Parathyroid adenoma (tissue), 2 donors: ENCODE measurements around the gene ADGRA1.

Experiments used
- H2AFZ ChIP-seq: fragments of 300-600 bp; sonication (generic); one replicate; pipeline ENCODE4 v1.7.0; 2017; ENCODE audit warnings: antibody characterized with exemption, mild to moderate bottlenecking
- H3K27ac ChIP-seq: fragments of 300-600 bp; sonication (generic); one replicate; pipeline ENCODE4 v1.7.0; 2017
- H3K27me3 ChIP-seq: fragments of 300-600 bp; sonication (generic); one replicate; pipeline ENCODE4 v1.7.0; 2017; ENCODE audit warnings: low read length; ENCODE audit not compliant: control insufficient read depth, insufficient read depth
- H3K36me3 ChIP-seq: fragments of 300-600 bp; sonication (generic); one replicate; pipeline ENCODE4 v1.7.0; 2017; ENCODE audit warnings: low read length; ENCODE audit not compliant: control insufficient read depth, insufficient read depth
- H3K4me1 ChIP-seq: fragments of 300-600 bp; sonication (generic); one replicate; pipeline ENCODE4 v1.7.0; 2017; ENCODE audit warnings: control low read depth
- H3K4me2 ChIP-seq: fragments of 300-600 bp; sonication (generic); one replicate; pipeline ENCODE4 v1.7.0; 2017; ENCODE audit warnings: low read length
- H3K4me3 ChIP-seq: fragments of 300-600 bp; sonication (generic); one replicate; pipeline ENCODE4 v1.7.0; 2017; ENCODE audit warnings: low read depth, low read length
- H3K79me2 ChIP-seq: fragments of 300-600 bp; sonication (generic); one replicate; pipeline ENCODE4 v1.7.0; 2017; ENCODE audit warnings: control low read depth
- H3K9ac ChIP-seq: fragments of 300-600 bp; sonication (generic); one replicate; pipeline ENCODE4 v1.7.0; 2017; ENCODE audit warnings: mild to moderate bottlenecking
- H3K9me3 ChIP-seq: fragments of 300-600 bp; sonication (generic); one replicate; pipeline ENCODE4 v1.7.0; 2017; ENCODE audit warnings: low read length; ENCODE audit not compliant: control insufficient read depth
- CTCF ChIP-seq: fragments of 300-600 bp; sonication (generic); IDR thresholded peaks from one replicate; pipeline ENCODE4 v1.7.0; 2017; ENCODE audit warnings: antibody characterized with exemption, mild to moderate bottlenecking
- donor health status: primary hyperparathyroidism.

The ADGRA1 gene

GRCh38 chr10:133131053-133131452, 43.3 kb downstream of the ADGRA1 start:
- Histone ChIP-seq H3K9me3 (no peaks in the 10 kb centered on the region), H2AFZ (no peak overlapping the region), H3K79me2 (no peaks in the 10 kb centered on the region), H3K4me1 (no peaks in the 10 kb centered on the region), H3K4me2 (no peak overlapping the region), H3K27me3 (no peaks in the 10 kb centered on the region), H3K4me3 (no peak overlapping the region), H3K36me3 (no peaks in the 10 kb centered on the region), H3K9ac (no peak overlapping the region), H3K27ac (no peak overlapping the region)
- TF ChIP-seq CTCF, result no peak

GRCh38 chr10:133131734-133132472, 44.2 kb downstream of the ADGRA1 start:
- H3K4me3 ChIP-seq, result no peak overlapping the region
- no peak overlapping the region for H3K27ac ChIP-seq
- H3K4me1 ChIP-seq, result no peaks in the 10 kb centered on the region
- no peak for TF ChIP-seq CTCF
- no peak overlapping the region for H3K9ac ChIP-seq
- no peaks in the 10 kb centered on the region for H3K9me3 ChIP-seq
- no peaks in the 10 kb centered on the region for H3K79me2 ChIP-seq
- no peak overlapping the region for H2AFZ ChIP-seq
- H3K27me3 ChIP-seq, result no peaks in the 10 kb centered on the region
- no peak overlapping the region for H3K4me2 ChIP-seq
- no peaks in the 10 kb centered on the region for H3K36me3 ChIP-seq

- no peak overlapping the region for H3K27ac ChIP-seq
- H3K4me2 ChIP-seq, result no peak overlapping the region
- H3K4me3 ChIP-seq, result no peak overlapping the region
- H3K79me2 ChIP-seq, result no peaks in the 10 kb centered on the region
- H3K9me3 ChIP-seq, result no peaks in the 10 kb centered on the region
- H3K4me1 ChIP-seq, result no peaks in the 10 kb centered on the region
- H3K9ac ChIP-seq, result no peak overlapping the region
- TF ChIP-seq CTCF, result no peak
- H3K36me3 ChIP-seq, result no peaks in the 10 kb centered on the region
- H2AFZ ChIP-seq, result no peak overlapping the region
- no peaks in the 10 kb centered on the region for H3K27me3 ChIP-seq
Measured at GRCh38 chr10:133132473-133133291, 45.0 kb downstream of the ADGRA1 start.

- Histone ChIP-seq H3K36me3 (no peaks in the 10 kb centered on the region), H3K9ac (no peak overlapping the region), H3K79me2 (no peaks in the 10 kb centered on the region), H3K4me1 (no peaks in the 10 kb centered on the region), H3K9me3 (no peaks in the 10 kb centered on the region), H3K27ac (no peak overlapping the region), H3K4me3 (no peak overlapping the region), H2AFZ (no peak overlapping the region), H3K27me3 (no peaks in the 10 kb centered on the region), H3K4me2 (no peak overlapping the region)
- no peak for TF ChIP-seq CTCF
Measured at GRCh38 chr10:133133471-133134231, 45.9 kb downstream of the ADGRA1 start.
